ENCODE results near the gene NSD2.

DNA sequence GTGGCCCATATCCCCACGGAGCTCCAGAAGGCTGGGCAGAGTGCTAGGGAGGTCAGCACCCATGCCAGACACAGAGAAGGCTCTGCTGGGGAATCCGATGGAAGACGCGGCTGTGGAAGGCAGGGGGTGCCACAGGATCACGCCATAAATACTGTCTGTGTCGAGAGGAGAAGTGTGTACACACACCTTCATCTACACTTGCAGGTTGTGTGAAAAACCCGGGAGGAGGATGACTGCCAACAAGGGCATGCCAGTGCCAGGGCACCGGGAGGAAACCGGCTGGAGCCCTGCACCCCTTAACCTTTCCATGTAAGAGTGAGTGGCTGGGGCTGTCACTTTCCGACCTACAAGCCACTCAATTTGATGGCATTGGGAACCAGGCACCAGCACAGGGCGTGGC lies 46.4 kb upstream of the NSD2 start:
- TF ChIP-seq, protein P1, sequence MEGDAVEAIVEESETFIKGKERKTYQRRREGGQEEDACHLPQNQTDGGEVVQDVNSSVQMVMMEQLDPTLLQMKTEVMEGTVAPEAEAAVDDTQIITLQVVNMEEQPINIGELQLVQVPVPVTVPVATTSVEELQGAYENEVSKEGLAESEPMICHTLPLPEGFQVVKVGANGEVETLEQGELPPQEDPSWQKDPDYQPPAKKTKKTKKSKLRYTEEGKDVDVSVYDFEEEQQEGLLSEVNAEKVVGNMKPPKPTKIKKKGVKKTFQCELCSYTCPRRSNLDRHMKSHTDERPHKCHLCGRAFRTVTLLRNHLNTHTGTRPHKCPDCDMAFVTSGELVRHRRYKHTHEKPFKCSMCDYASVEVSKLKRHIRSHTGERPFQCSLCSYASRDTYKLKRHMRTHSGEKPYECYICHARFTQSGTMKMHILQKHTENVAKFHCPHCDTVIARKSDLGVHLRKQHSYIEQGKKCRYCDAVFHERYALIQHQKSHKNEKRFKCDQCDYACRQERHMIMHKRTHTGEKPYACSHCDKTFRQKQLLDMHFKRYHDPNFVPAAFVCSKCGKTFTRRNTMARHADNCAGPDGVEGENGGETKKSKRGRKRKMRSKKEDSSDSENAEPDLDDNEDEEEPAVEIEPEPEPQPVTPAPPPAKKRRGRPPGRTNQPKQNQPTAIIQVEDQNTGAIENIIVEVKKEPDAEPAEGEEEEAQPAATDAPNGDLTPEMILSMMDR (IDR thresholded peaks at IDR 0.05; ENCODE audit: insufficient read depth, low read length, poor library complexity, severe bottlenecking): no peak
- TF ChIP-seq EZH2phosphoT487 (conservative IDR thresholded peaks at IDR 0.05; ENCODE audit: low read length): no peak

Data from SU-DHL-6 (cell line).